ENCODE measurements around the gene ANKS6.

DNA sequence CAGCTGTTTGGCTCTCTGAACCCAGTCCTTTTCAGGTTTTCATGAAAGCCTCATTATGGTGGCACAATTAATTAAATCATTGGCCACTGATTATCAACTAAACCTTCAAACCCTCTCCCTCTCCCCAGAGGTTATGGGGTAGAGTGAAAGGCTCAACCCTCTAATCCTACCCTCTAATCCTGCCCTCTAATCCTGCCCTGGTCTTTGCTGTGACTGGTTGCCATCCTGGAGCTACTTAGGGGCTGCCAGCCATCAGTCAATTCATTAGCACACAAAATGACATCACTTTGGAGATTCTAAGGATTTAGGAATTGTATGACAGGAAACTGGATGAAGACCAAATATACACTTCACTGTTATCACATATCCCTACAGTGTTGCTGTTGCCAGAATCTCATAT lies 36.1 kb downstream of the ANKS6 start:
- no peak for TF ChIP-seq POLR2A (IDR thresholded peaks at IDR 0.05; ENCODE audit: low read length)
- TF ChIP-seq GATA1 (IDR thresholded peaks at IDR 0.05; ENCODE audit: low read depth, low read length), result no peak

Data from erythroblast (primary cell).